Mesothelial cell of epicardium (in vitro differentiated cells): Measurements from ENCODE around the gene BRWD1. TPM values are rescaled to one million over a fixed set of nuclear protein-coding genes. Genes with fewer than 3 reads are reported as not detected.
"Not testable (repeated sequence)": the region's sequence is repeated elsewhere in the genome, so short reads cannot be mapped to it uniquely, and the experiment has no call there.

ENCODE experiments used
- DNase-seq, 2 experiments: peaks; one replicate each; pipeline ENCODE4 v3.0.0; 2021; ENCODE audit warnings: low spot score in 2 of 2; ENCODE audit not compliant: unreplicated experiment in 2 of 2
- H3K27ac Mint-ChIP-seq: 2 replicates; pipeline ENCODE4 v1.8.0; 2021; ENCODE audit warnings: mixed read lengths
- H3K27me3 Mint-ChIP-seq: 2 replicates; pipeline ENCODE4 v1.8.0; 2021; ENCODE audit warnings: low read depth, mixed read lengths
- H3K36me3 Mint-ChIP-seq: 2 replicates; pipeline ENCODE4 v1.8.0; 2021; ENCODE audit warnings: mixed read lengths
- H3K4me1 Mint-ChIP-seq: 2 replicates; pipeline ENCODE4 v1.8.0; 2021; ENCODE audit warnings: mixed read lengths
- H3K4me3 Mint-ChIP-seq: 2 replicates; pipeline ENCODE4 v1.8.0; 2021; ENCODE audit warnings: mild to moderate bottlenecking, moderate library complexity, mixed read lengths
- H3K9me3 Mint-ChIP-seq: 2 replicates; pipeline ENCODE4 v1.8.0; 2021; ENCODE audit warnings: mixed read lengths
- total RNA-seq: library from RNA; stranded (reverse); gene quantifications from 3 replicates; pipeline ENCODE4 v1.2.1, GENCODE V29; 2021
- TF ChIP-seq, protein P1 (sequence below): fragments of 200-600 bp; sonication (generic); IDR thresholded peaks from one replicate; pipeline ENCODE4 v1.5.0; 2021; ENCODE audit warnings: antibody characterized with exemption; ENCODE audit not compliant: unreplicated experiment

BRWD1 gene
- total RNA-seq, 1 donor from 2014 or later, result 65.9 TPM

DNA sequence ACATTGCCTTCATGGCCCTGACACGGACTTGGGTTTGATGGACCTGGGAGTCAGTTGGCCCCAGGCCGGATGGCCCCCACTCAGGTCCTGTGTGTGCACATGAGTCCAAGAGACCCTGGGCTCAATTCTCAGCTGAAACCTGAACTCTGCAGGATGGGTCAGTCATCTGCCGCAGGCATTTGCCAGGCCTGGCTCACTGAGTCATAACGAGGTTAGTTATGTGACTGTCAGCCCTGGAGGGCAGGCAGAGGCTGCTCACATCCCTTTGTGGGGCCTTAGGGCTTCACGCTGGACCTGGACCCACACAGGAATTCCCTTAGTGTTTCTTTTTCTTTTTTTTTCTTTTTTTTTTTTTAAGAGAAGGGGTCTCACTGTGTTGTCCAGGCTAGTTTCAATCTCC lies 176.7 kb downstream of the BRWD1 start:
- Mint-ChIP-seq H3K36me3 (no peaks in the 10 kb centered on the region), H3K27me3 (no peaks in the 10 kb centered on the region), H3K4me3 (no peak overlapping the region), H3K27ac (peak overlapping the region; percentile 88), H3K4me1 (peaks cover 14% of the 10 kb centered on the region), H3K9me3 (peaks cover 4% of the 10 kb centered on the region)
- TF ChIP-seq, protein P1, sequence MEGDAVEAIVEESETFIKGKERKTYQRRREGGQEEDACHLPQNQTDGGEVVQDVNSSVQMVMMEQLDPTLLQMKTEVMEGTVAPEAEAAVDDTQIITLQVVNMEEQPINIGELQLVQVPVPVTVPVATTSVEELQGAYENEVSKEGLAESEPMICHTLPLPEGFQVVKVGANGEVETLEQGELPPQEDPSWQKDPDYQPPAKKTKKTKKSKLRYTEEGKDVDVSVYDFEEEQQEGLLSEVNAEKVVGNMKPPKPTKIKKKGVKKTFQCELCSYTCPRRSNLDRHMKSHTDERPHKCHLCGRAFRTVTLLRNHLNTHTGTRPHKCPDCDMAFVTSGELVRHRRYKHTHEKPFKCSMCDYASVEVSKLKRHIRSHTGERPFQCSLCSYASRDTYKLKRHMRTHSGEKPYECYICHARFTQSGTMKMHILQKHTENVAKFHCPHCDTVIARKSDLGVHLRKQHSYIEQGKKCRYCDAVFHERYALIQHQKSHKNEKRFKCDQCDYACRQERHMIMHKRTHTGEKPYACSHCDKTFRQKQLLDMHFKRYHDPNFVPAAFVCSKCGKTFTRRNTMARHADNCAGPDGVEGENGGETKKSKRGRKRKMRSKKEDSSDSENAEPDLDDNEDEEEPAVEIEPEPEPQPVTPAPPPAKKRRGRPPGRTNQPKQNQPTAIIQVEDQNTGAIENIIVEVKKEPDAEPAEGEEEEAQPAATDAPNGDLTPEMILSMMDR, result no peak
- no peak for DNase-seq

DNA sequence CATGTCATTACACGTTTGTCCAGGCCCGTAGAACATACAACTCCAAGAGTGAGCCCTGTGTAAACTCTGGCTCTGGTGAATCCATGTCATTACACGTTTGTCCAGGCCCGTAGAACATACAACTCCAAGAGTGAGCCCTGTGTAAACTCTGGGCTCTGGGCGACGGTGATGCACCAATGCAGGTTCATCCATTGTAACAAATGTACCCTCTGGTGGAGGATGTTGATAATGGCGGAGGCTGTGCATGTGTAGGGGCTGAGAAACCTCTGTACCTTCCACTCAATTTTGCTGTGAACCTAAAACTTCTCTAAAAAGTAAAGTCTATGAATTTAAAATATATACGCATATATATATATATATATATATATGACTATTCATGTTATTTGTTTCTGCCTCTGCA lies 177.3 kb downstream of the BRWD1 start:
- peaks cover 14% of the 10 kb centered on the region for H3K4me1 Mint-ChIP-seq
- H3K27ac Mint-ChIP-seq, H3K9me3 Mint-ChIP-seq, DNase-seq, H3K4me3 Mint-ChIP-seq, H3K27me3 Mint-ChIP-seq, H3K36me3 Mint-ChIP-seq: not testable (repeated sequence)
- TF ChIP-seq, protein P1, result peak; percentile 41

DNA sequence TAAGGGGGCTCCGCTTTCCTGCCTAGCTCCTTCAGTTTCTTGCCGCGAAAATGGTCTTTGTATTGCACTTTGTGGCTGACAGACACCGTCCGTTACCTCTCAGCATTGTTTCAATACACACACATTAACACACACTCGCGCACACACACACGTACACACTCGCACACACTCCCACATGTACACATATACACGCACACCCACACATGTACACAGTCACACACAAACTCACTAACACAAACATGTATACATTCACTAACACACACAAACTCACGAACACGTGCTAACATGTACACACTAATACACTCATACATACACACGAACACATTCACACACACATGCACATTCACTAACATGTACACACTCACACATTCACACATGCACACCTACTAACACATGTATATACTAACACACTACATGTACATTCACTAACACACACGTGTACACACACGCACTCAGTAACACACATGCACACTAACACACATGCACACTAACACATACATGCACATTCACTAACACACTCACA lies 179.1 kb downstream of the BRWD1 start:
- Mint-ChIP-seq H3K4me3 (no peak overlapping the region), H3K36me3 (no peaks in the 10 kb centered on the region), H3K9me3 (peaks cover 4% of the 10 kb centered on the region), H3K27me3 (no peaks in the 10 kb centered on the region), H3K27ac (no peak overlapping the region), H3K4me1 (peaks cover 14% of the 10 kb centered on the region)
- no peak for DNase-seq
- TF ChIP-seq, protein P1, result no peak

Other genes with a start within 250 kb of the BRWD1 start
- gene PSMG1, start 130.2 kb downstream of the BRWD1 start, total RNA-seq, result 33.9 to 38.5 TPM (median 34.5 TPM) in 3 replicates
- gene HMGN1, start 35.5 kb upstream of the BRWD1 start, total RNA-seq, result 459 to 483 TPM (median 479 TPM) in 3 replicates
- gene LCA5L, start 132.1 kb upstream of the BRWD1 start, total RNA-seq, result 0.86 to 1.6 TPM (median 1.3 TPM) in 3 replicates
- gene SH3BGR, start 138.3 kb upstream of the BRWD1 start, total RNA-seq, result 4.3 to 4.6 TPM (median 4.5 TPM) in 3 replicates